Esophagus muscularis mucosa (tissue), 3 donors: ENCODE results near the gene RTL9.

Experiments
- POLR2A ChIP-seq: fragments of 450-650 bp; IDR thresholded peaks from one replicate; pipeline ENCODE4 v1.6.1; 2017; ENCODE audit warnings: antibody characterized with exemption, moderate library complexity, mild to moderate bottlenecking, low read depth
- POLR2AphosphoS5 ChIP-seq, 2 donors: sonication (generic); formaldehyde crosslinking; IDR thresholded peaks; one replicate each; pipeline ENCODE4 v1.6.1; 2017; ENCODE audit warnings: antibody characterized with exemption in 2 of 2
- TF ChIP-seq, protein P1 (sequence below), 3 experiments: fragments of 200-600 bp in 2 of 3; fragments of 450-650 bp in 1 of 3; sonication (generic) in 2 of 3; IDR thresholded peaks; one replicate each; pipeline ENCODE4 v1.5.1; 2017 to 2019; ENCODE audit warnings: antibody characterized with exemption in 3 of 3, mild to moderate bottlenecking in 2 of 3, moderate library complexity in 1 of 3

DNA sequence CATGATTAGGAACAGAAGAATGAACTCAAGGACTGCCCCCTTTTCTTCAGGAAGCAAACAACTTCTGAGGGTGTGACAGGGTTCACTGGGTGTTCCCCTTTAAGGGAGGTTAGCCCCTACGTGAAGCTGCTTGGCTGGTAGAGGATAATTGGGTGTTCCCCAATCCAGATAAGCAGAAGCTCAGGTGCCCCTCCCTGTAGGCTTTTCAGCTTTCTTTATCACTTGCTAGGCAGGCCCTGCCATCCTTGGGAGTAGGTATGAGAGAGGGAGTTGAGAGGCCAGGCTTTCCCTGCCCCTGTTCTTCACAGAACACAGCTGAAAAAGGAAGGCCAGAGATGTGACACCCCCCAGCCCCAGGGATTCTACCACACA, 44.2 kb downstream of the RTL9 start:
- TF ChIP-seq, protein P1, sequence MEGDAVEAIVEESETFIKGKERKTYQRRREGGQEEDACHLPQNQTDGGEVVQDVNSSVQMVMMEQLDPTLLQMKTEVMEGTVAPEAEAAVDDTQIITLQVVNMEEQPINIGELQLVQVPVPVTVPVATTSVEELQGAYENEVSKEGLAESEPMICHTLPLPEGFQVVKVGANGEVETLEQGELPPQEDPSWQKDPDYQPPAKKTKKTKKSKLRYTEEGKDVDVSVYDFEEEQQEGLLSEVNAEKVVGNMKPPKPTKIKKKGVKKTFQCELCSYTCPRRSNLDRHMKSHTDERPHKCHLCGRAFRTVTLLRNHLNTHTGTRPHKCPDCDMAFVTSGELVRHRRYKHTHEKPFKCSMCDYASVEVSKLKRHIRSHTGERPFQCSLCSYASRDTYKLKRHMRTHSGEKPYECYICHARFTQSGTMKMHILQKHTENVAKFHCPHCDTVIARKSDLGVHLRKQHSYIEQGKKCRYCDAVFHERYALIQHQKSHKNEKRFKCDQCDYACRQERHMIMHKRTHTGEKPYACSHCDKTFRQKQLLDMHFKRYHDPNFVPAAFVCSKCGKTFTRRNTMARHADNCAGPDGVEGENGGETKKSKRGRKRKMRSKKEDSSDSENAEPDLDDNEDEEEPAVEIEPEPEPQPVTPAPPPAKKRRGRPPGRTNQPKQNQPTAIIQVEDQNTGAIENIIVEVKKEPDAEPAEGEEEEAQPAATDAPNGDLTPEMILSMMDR (IDR thresholded peaks at IDR 0.05): no peak
- TF ChIP-seq POLR2AphosphoS5 (IDR thresholded peaks at IDR 0.05): no peak
- TF ChIP-seq POLR2A: no peak
